Measurements from ENCODE around the gene FBXW2.
"Not testable (repeated sequence)": the region's sequence is repeated elsewhere in the genome, so short reads cannot be mapped to it uniquely, and the experiment has no call there.

FBXW2 gene

GRCh38 chr9:120778758-120779157, 14.5 kb downstream of the FBXW2 start:
- no peak for DNase-seq (ENCODE audit: low read depth in 2 of 2)

- DNase-seq (ENCODE audit: low read depth in 2 of 2), result no peak
These were observed 16.0 kb downstream of the FBXW2 start for GRCh38 chr9:120777229-120777628.

- DNase-seq (ENCODE audit: low read depth in 2 of 2), result no peak
These were observed 16.4 kb downstream of the FBXW2 start for GRCh38 chr9:120776788-120777187.

- DNase-seq (ENCODE audit: low read depth in 2 of 2), result no peak
These were observed 17.4 kb downstream of the FBXW2 start for GRCh38 chr9:120775859-120776258.

- no peak for DNase-seq (ENCODE audit: low read depth in 2 of 2)
These were observed 18.5 kb downstream of the FBXW2 start for GRCh38 chr9:120774719-120775118.

GRCh38 chr9:120773256-120773655, 20.0 kb downstream of the FBXW2 start:
- DNase-seq (ENCODE audit: low read depth in 2 of 2), result no peak

- DNase-seq (ENCODE audit: low read depth in 2 of 2), result no peak
These were observed 22.3 kb downstream of the FBXW2 start for GRCh38 chr9:120770931-120771330.

- DNase-seq (ENCODE audit: low read depth in 2 of 2), result no peak
These were observed 24.3 kb downstream of the FBXW2 start for GRCh38 chr9:120768886-120769285.

- no peak for DNase-seq (ENCODE audit: low read depth in 2 of 2)
These were observed 25.0 kb downstream of the FBXW2 start for GRCh38 chr9:120768247-120768646.

- no peak for DNase-seq (ENCODE audit: low read depth in 2 of 2)
These were observed 25.8 kb downstream of the FBXW2 start for GRCh38 chr9:120767451-120767850.

- no peak for DNase-seq (ENCODE audit: low read depth in 2 of 2)
These were observed 27.2 kb downstream of the FBXW2 start for GRCh38 chr9:120765910-120766425.

GRCh38 chr9:120764476-120764875, 28.7 kb downstream of the FBXW2 start:
- no peak for DNase-seq (ENCODE audit: low read depth in 2 of 2)

GRCh38 chr9:120761006-120761405, 32.2 kb downstream of the FBXW2 start:
- no peak for DNase-seq (ENCODE audit: low read depth in 2 of 2)

GRCh38 chr9:120759755-120760400, 33.3 kb downstream of the FBXW2 start:
- no peak for DNase-seq (ENCODE audit: low read depth in 2 of 2)

GRCh38 chr9:120758544-120758943, 34.7 kb downstream of the FBXW2 start:
- DNase-seq (ENCODE audit: low read depth in 2 of 2), result no peak

GRCh38 chr9:120757026-120757913, 35.9 kb downstream of the FBXW2 start:
- DNase-seq (ENCODE audit: low read depth in 2 of 2), result no peak

- no peak for DNase-seq (ENCODE audit: low read depth in 2 of 2)
These were observed 36.7 kb downstream of the FBXW2 start for GRCh38 chr9:120756531-120756930.

GRCh38 chr9:120755810-120756434, 37.3 kb downstream of the FBXW2 start:
- DNase-seq (ENCODE audit: low read depth in 2 of 2), result peak; percentile 37 to 43

GRCh38 chr9:120755044-120755443, 38.2 kb downstream of the FBXW2 start:
- no peak for DNase-seq (ENCODE audit: low read depth in 2 of 2)

GRCh38 chr9:120750421-120750820, 42.8 kb downstream of the FBXW2 start:
- no peak for DNase-seq (ENCODE audit: low read depth in 2 of 2)

GRCh38 chr9:120746366-120746765, 46.9 kb downstream of the FBXW2 start:
- DNase-seq (ENCODE audit: low read depth in 2 of 2), result not testable (repeated sequence)

GRCh38 chr9:120745278-120745677, 47.9 kb downstream of the FBXW2 start:
- no peak for DNase-seq (ENCODE audit: low read depth in 2 of 2)

Data from stimulated activated CD4-positive, alpha-beta T cell treated with anti-CD3 and anti-CD28 coated beads, Interleukin-1b, Interleukin-23, amount 100 ng/mL, for 1 hour (primary cell).